ENCODE results near the gene CLTB.

DNA sequence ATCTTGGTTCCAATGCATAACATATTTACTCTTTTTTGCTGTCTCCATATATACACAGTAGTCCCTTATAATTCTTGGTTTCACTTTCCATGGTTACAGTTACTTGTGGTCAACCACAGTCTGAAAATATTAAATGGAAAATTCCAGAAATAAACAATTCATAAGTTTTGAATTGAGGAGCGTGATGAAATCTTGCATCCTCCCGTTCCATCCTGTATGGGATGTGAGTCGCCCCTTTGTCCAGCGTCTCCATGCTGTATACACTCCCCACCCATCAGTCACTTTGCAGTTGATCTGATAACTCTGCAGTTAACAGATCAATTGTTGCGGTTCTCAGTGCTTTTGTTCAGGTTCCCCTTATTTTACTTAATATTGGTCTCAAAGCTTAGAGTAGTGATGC lies 20.3 kb upstream of the CLTB start:
- TF ChIP-seq, protein P1, sequence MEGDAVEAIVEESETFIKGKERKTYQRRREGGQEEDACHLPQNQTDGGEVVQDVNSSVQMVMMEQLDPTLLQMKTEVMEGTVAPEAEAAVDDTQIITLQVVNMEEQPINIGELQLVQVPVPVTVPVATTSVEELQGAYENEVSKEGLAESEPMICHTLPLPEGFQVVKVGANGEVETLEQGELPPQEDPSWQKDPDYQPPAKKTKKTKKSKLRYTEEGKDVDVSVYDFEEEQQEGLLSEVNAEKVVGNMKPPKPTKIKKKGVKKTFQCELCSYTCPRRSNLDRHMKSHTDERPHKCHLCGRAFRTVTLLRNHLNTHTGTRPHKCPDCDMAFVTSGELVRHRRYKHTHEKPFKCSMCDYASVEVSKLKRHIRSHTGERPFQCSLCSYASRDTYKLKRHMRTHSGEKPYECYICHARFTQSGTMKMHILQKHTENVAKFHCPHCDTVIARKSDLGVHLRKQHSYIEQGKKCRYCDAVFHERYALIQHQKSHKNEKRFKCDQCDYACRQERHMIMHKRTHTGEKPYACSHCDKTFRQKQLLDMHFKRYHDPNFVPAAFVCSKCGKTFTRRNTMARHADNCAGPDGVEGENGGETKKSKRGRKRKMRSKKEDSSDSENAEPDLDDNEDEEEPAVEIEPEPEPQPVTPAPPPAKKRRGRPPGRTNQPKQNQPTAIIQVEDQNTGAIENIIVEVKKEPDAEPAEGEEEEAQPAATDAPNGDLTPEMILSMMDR (IDR thresholded peaks at IDR 0.05 in 8 of 11, conservative IDR thresholded peaks at IDR 0.05 in 3 of 11), result no peak
- TF ChIP-seq POLR2A (IDR thresholded peaks at IDR 0.05) (no peak), POLR2AphosphoS5 (IDR thresholded peaks at IDR 0.05) (no peak)
